BE2C (cell line): ENCODE data around the gene ESRRG.
A peak's percentile ranks its signal among the peaks of the same experiment; 100 is the strongest.
"Not testable (repeated sequence)": the region's sequence is repeated elsewhere in the genome, so short reads cannot be mapped to it uniquely, and the experiment has no call there.

Experiments
- DNase-seq: peaks from one replicate; pipeline ENCODE4 v3.0.0-alpha.2; 2020
- H3K27me3 ChIP-seq: fragments of 250-450 bp; sonication (Bioruptor Pico); 2 replicates; pipeline ENCODE4 v1.5.1; 2020; ENCODE audit warnings: mild to moderate bottlenecking
- H3K36me3 ChIP-seq: fragments of 250-450 bp; sonication (Bioruptor Pico); 2 replicates; pipeline ENCODE4 v1.5.1; 2020; ENCODE audit warnings: mild to moderate bottlenecking
- H3K4me1 ChIP-seq: fragments of 250-450 bp; sonication (Bioruptor Pico); 2 replicates; pipeline ENCODE4 v1.5.1; 2020
- H3K4me3 ChIP-seq: 2 replicates; pipeline ENCODE4 v1.5.1; 2011; ENCODE audit warnings: low read depth, low read length
- H3K9me3 ChIP-seq: fragments of 250-450 bp; sonication (Bioruptor Pico); 2 replicates; pipeline ENCODE4 v1.5.1; 2020
- TF ChIP-seq, protein P1 (sequence below): IDR thresholded peaks from 2 replicates; pipeline ENCODE4 v1.5.1; 2012; ENCODE audit warnings: mild to moderate bottlenecking, low read depth, low read length

Gene ESRRG

DNA sequence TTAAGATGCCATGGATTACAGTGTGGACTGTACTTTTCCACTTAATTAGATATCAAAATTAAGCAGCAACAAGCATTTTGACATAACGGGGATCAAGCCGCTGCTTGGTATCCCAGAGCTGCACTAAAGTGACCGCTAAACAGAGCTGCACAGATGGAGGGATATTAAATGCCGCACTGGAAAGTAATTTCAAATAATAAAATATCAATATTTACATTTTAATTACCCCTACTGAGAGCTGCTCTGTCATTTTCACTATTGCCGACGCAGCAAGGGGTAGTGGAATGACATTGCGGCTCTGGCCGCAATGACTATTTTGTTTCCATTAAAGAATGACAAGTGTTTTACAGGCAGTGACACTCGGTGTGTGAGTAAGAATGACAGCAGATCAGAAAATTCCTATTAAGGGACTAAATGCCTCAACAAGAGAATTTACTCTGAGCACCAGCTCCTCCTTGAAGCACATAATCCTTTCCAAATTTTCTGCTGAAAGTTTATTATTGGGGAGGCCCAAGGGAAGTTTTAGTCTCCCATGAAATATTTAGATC lies 190.9 kb downstream of the ESRRG start:
- TF ChIP-seq, protein P1, sequence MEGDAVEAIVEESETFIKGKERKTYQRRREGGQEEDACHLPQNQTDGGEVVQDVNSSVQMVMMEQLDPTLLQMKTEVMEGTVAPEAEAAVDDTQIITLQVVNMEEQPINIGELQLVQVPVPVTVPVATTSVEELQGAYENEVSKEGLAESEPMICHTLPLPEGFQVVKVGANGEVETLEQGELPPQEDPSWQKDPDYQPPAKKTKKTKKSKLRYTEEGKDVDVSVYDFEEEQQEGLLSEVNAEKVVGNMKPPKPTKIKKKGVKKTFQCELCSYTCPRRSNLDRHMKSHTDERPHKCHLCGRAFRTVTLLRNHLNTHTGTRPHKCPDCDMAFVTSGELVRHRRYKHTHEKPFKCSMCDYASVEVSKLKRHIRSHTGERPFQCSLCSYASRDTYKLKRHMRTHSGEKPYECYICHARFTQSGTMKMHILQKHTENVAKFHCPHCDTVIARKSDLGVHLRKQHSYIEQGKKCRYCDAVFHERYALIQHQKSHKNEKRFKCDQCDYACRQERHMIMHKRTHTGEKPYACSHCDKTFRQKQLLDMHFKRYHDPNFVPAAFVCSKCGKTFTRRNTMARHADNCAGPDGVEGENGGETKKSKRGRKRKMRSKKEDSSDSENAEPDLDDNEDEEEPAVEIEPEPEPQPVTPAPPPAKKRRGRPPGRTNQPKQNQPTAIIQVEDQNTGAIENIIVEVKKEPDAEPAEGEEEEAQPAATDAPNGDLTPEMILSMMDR: no peak
- peaks cover 39% of the 10 kb centered on the region for H3K4me1 ChIP-seq
- DNase-seq: peak; percentile 32
- no peaks in the 10 kb centered on the region for H3K27me3 ChIP-seq
- H3K4me3 ChIP-seq: peak overlapping the region; percentile 47
- H3K36me3 ChIP-seq: peaks cover 8% of the 10 kb centered on the region
- no peaks in the 10 kb centered on the region for H3K9me3 ChIP-seq

GRCh38 chr1:216531263-216532239 lies 191.7 kb downstream of the ESRRG start:
- TF ChIP-seq, protein P1: no peak
- peak; percentile 71 for DNase-seq
- H3K4me3 ChIP-seq: peak overlapping the region; percentile 47
- H3K27me3 ChIP-seq: no peaks in the 10 kb centered on the region
- H3K9me3 ChIP-seq: no peaks in the 10 kb centered on the region
- H3K36me3 ChIP-seq: peaks cover 11% of the 10 kb centered on the region
- H3K4me1 ChIP-seq: peaks cover 36% of the 10 kb centered on the region

DNA sequence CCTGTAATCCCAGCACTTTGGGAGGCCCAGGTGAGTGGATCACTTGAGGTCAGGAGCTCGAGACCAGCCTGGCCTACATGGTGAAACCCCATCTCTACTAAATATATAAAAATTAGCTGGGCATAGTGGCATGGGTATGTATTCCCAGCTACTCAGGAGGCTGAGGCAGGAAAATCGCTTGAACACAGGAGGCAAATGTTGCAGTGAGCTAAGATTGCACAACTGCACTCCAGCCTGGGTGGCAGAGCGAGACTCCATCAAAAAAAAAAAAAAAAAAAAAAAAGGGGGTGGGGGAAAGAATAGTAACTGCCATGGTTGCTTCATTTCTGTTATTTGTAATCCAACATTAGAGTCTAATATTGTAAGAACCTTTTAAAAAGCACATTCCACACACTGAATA lies 193.4 kb downstream of the ESRRG start:
- not testable (repeated sequence) for H3K27me3 ChIP-seq, DNase-seq, H3K4me3 ChIP-seq, H3K9me3 ChIP-seq
- H3K36me3 ChIP-seq: peaks cover 11% of the 10 kb centered on the region
- H3K4me1 ChIP-seq: peaks cover 33% of the 10 kb centered on the region

GRCh38 chr1:216528816-216529215 lies 194.4 kb downstream of the ESRRG start:
- H3K4me1 ChIP-seq: peaks cover 34% of the 10 kb centered on the region
- DNase-seq: no peak
- H3K36me3 ChIP-seq: peaks cover 11% of the 10 kb centered on the region
- H3K4me3 ChIP-seq: no peak overlapping the region
- TF ChIP-seq, protein P1: no peak
- H3K9me3 ChIP-seq: no peaks in the 10 kb centered on the region
- no peaks in the 10 kb centered on the region for H3K27me3 ChIP-seq

GRCh38 chr1:216523449-216524190 lies 199.6 kb downstream of the ESRRG start:
- H3K36me3 ChIP-seq: peaks cover 16% of the 10 kb centered on the region
- no peak for DNase-seq
- peaks cover 53% of the 10 kb centered on the region for H3K4me1 ChIP-seq
- H3K27me3 ChIP-seq: no peaks in the 10 kb centered on the region
- TF ChIP-seq, protein P1: no peak
- H3K9me3 ChIP-seq: no peaks in the 10 kb centered on the region
- H3K4me3 ChIP-seq: 0 out of 2 replicates have a peak overlapping the region, but pooled peaks have one; percentile 11

GRCh38 chr1:216523043-216523442 lies 200.2 kb downstream of the ESRRG start:
- TF ChIP-seq, protein P1: no peak
- Histone ChIP-seq H3K36me3 (peaks cover 21% of the 10 kb centered on the region), H3K4me1 (peaks cover 59% of the 10 kb centered on the region), H3K27me3 (no peaks in the 10 kb centered on the region), H3K9me3 (no peaks in the 10 kb centered on the region), H3K4me3 (0 out of 2 replicates have a peak overlapping the region, but pooled peaks have one; percentile 11)
- DNase-seq: no peak
